Parathyroid adenoma (tissue), 2 donors: ENCODE results near the gene VSTM4.

Source experiments
- H2AFZ ChIP-seq: fragments of 300-600 bp; sonication (generic); one replicate; pipeline ENCODE4 v1.7.0; 2017; ENCODE audit warnings: antibody characterized with exemption, mild to moderate bottlenecking
- H3K27ac ChIP-seq: fragments of 300-600 bp; sonication (generic); one replicate; pipeline ENCODE4 v1.7.0; 2017
- H3K27me3 ChIP-seq: fragments of 300-600 bp; sonication (generic); one replicate; pipeline ENCODE4 v1.7.0; 2017; ENCODE audit warnings: low read length; ENCODE audit not compliant: control insufficient read depth, insufficient read depth
- H3K36me3 ChIP-seq: fragments of 300-600 bp; sonication (generic); one replicate; pipeline ENCODE4 v1.7.0; 2017; ENCODE audit warnings: low read length; ENCODE audit not compliant: control insufficient read depth, insufficient read depth
- H3K4me1 ChIP-seq: fragments of 300-600 bp; sonication (generic); one replicate; pipeline ENCODE4 v1.7.0; 2017; ENCODE audit warnings: control low read depth
- H3K4me2 ChIP-seq: fragments of 300-600 bp; sonication (generic); one replicate; pipeline ENCODE4 v1.7.0; 2017; ENCODE audit warnings: low read length
- H3K4me3 ChIP-seq: fragments of 300-600 bp; sonication (generic); one replicate; pipeline ENCODE4 v1.7.0; 2017; ENCODE audit warnings: low read depth, low read length
- H3K79me2 ChIP-seq: fragments of 300-600 bp; sonication (generic); one replicate; pipeline ENCODE4 v1.7.0; 2017; ENCODE audit warnings: control low read depth
- H3K9ac ChIP-seq: fragments of 300-600 bp; sonication (generic); one replicate; pipeline ENCODE4 v1.7.0; 2017; ENCODE audit warnings: mild to moderate bottlenecking
- H3K9me3 ChIP-seq: fragments of 300-600 bp; sonication (generic); one replicate; pipeline ENCODE4 v1.7.0; 2017; ENCODE audit warnings: low read length; ENCODE audit not compliant: control insufficient read depth
- CTCF ChIP-seq: fragments of 300-600 bp; sonication (generic); IDR thresholded peaks from one replicate; pipeline ENCODE4 v1.7.0; 2017; ENCODE audit warnings: antibody characterized with exemption, mild to moderate bottlenecking
- donor health status: primary hyperparathyroidism.

Gene VSTM4

DNA sequence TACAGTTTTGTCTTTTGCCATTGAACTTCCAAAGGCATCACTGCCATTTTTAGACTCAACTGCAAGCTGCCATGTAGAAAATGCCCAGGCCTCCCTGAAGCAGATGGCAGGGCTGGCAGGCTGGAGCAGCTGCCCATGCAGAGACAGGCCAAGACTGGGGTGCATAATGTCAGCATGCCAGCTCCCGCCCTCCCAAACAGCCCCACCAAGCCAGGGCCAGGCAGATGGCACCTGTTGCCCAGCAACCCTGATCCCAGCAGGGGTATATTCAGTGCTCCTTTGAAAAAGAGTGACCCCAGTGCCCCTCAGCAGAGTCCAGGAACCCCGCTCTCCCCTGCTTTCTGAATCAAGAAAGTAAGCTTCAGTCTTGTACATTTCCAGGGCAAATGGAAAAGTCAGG is 32.6 kb downstream of the VSTM4 start:
- H3K79me2 ChIP-seq, result peaks cover 10% of the 10 kb centered on the region
- peaks cover 13% of the 10 kb centered on the region for H3K4me1 ChIP-seq
- no peaks in the 10 kb centered on the region for H3K27me3 ChIP-seq
- no peak overlapping the region for H3K4me2 ChIP-seq
- no peak for TF ChIP-seq CTCF
- H3K27ac ChIP-seq, result no peak overlapping the region
- H2AFZ ChIP-seq, result no peak overlapping the region
- H3K9me3 ChIP-seq, result no peaks in the 10 kb centered on the region
- no peak overlapping the region for H3K9ac ChIP-seq
- H3K4me3 ChIP-seq, result no peak overlapping the region
- H3K36me3 ChIP-seq, result no peaks in the 10 kb centered on the region

DNA sequence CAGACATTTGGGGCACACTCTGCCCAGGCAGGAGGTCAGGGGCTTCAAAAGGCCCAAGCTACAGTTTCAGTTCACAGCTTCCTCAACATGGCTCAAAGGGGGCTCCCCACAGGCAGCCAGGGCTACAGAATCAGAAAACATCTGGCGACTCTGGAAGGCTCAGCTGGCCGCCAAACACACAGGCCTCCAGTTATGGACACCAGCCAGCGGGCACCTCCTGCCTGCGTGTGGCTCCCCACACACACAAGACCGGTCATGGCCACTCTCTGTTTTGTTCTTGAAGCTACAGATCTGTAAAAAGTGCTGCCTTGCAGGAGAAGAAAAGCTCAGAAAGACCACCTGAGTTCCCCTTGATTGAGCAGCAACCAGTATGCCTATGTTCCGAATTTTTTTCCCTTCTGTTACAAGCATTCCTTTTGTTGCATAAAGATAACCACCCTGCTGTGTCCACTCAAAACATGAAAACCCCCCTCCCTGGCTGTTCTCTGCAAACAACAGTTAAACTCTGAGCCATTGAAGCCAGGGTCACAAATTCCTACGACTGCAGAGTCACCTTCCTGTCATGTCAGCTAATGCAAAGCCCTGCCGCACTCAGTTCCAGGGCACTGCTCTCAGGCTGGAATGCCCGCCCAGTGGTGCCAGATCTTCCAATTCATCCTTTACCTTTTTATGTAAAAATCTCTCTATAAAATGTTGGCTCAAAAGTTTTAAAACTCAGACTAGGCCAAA is 33.6 kb downstream of the VSTM4 start:
- Histone ChIP-seq H3K9me3 (no peaks in the 10 kb centered on the region), H3K27me3 (no peaks in the 10 kb centered on the region), H3K36me3 (no peaks in the 10 kb centered on the region), H3K79me2 (peaks cover 14% of the 10 kb centered on the region), H3K4me1 (peaks cover 13% of the 10 kb centered on the region), H2AFZ (no peak overlapping the region), H3K27ac (no peak overlapping the region), H3K4me3 (no peak overlapping the region), H3K4me2 (no peak overlapping the region), H3K9ac (no peak overlapping the region)
- no peak for TF ChIP-seq CTCF

DNA sequence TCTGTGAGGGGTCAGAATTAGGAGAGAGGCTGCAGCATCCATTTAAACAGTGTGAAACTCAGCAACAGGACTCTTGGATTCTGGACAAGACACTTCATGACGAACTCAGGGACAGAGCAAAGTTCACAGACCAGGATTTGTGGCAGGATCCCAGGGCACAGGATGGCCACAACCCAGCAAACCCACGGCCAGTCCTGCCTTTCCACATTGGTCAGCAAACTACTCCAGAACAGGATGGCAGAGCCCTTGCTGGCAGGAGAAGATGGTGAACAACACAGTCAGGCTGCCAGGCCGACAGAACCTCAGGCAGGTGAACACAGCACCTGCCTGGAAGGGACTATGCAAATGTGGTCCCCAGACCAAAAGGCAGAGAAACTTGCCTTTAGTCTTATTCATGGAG is 34.4 kb downstream of the VSTM4 start:
- H3K9me3 ChIP-seq, result no peaks in the 10 kb centered on the region
- no peak overlapping the region for H2AFZ ChIP-seq
- H3K27ac ChIP-seq, result no peak overlapping the region
- no peak for TF ChIP-seq CTCF
- H3K36me3 ChIP-seq, result no peaks in the 10 kb centered on the region
- peaks cover 13% of the 10 kb centered on the region for H3K79me2 ChIP-seq
- peaks cover 13% of the 10 kb centered on the region for H3K4me1 ChIP-seq
- H3K27me3 ChIP-seq, result no peaks in the 10 kb centered on the region
- no peak overlapping the region for H3K4me2 ChIP-seq
- H3K4me3 ChIP-seq, result no peak overlapping the region
- no peak overlapping the region for H3K9ac ChIP-seq

DNA sequence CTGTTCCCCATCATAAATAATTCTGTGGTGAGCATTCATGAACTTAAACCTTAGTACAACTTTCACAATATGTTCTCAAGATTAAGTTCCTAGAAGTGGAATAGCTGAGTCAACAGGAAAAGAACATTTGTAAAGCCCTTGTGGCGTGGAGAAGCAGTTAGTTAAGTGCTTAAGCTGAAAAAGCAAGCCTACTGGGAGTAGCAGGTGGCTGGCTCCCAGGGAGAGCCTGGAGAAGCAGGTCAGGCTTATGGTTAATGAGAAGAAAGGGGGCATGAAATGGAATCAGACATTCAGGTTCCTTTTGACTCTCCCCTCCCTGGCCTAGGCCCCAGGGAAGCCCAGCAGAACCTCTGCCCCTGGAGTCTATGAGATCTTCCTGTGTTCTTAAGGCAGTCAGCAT is 35.3 kb downstream of the VSTM4 start:
- TF ChIP-seq CTCF, result no peak
- Histone ChIP-seq H3K9me3 (no peaks in the 10 kb centered on the region), H3K36me3 (no peaks in the 10 kb centered on the region), H3K9ac (no peak overlapping the region), H3K4me1 (peaks cover 15% of the 10 kb centered on the region), H3K27me3 (no peaks in the 10 kb centered on the region), H3K27ac (no peak overlapping the region), H3K4me3 (no peak overlapping the region), H3K4me2 (no peak overlapping the region), H3K79me2 (peaks cover 13% of the 10 kb centered on the region), H2AFZ (no peak overlapping the region)

DNA sequence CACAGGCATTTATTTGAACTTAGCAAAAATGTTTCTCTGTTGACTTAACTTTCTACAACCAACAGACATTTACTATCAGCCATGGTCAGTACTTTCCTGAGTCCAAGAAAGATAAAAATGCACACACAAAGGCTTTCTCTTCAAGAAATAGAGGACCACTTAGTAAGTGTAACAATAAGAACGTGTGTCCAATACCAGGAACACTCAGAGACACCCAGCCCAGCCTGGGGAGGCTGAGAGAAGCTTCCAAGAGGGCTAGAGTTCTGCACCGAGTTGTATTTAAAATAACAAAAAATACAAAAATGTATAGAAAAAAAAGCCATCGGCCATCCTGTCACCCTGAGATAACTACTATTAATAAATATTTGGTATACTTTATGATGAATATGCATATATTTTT is 35.8 kb downstream of the VSTM4 start:
- H3K79me2 ChIP-seq, result peaks cover 13% of the 10 kb centered on the region
- H3K9me3 ChIP-seq, result no peaks in the 10 kb centered on the region
- H3K4me1 ChIP-seq, result peaks cover 20% of the 10 kb centered on the region
- H3K27me3 ChIP-seq, result no peaks in the 10 kb centered on the region
- H3K4me3 ChIP-seq, result no peak overlapping the region
- no peaks in the 10 kb centered on the region for H3K36me3 ChIP-seq
- H2AFZ ChIP-seq, result no peak overlapping the region
- TF ChIP-seq CTCF, result no peak
- H3K27ac ChIP-seq, result no peak overlapping the region
- H3K4me2 ChIP-seq, result no peak overlapping the region
- H3K9ac ChIP-seq, result no peak overlapping the region
